ENCODE data around the gene ACVRL1.
A peak's percentile ranks its signal among the peaks of the same experiment; 100 is the strongest.

The ACVRL1 gene

DNA sequence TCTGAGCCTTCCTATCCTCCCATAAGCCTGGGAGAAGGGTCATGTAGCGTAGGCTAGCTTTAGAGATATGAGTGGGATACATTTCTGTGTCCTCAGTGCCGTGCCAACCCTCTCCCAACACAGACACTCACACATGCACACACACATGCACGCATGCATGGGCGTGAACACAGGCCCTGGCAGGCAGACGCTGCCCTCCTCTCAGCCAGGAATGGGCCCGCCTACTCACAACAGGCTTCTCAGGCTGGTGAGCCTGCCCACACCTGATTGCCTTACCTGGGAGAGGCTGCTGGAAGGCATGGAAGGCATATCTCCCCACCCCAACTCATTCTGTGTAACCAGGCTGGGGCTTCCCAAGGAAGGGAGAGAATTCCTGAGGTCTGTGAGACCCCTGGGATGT, 31.4 kb downstream of the ACVRL1 start:
- TF ChIP-seq, protein P1, sequence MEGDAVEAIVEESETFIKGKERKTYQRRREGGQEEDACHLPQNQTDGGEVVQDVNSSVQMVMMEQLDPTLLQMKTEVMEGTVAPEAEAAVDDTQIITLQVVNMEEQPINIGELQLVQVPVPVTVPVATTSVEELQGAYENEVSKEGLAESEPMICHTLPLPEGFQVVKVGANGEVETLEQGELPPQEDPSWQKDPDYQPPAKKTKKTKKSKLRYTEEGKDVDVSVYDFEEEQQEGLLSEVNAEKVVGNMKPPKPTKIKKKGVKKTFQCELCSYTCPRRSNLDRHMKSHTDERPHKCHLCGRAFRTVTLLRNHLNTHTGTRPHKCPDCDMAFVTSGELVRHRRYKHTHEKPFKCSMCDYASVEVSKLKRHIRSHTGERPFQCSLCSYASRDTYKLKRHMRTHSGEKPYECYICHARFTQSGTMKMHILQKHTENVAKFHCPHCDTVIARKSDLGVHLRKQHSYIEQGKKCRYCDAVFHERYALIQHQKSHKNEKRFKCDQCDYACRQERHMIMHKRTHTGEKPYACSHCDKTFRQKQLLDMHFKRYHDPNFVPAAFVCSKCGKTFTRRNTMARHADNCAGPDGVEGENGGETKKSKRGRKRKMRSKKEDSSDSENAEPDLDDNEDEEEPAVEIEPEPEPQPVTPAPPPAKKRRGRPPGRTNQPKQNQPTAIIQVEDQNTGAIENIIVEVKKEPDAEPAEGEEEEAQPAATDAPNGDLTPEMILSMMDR (conservative IDR thresholded peaks at IDR 0.05; ENCODE audit: low read length) = no peak
- DNase-seq (ENCODE audit: low read depth) = no peak
- H3K4me3 ChIP-seq (ENCODE audit: low read length) = no peak overlapping the region

DNA sequence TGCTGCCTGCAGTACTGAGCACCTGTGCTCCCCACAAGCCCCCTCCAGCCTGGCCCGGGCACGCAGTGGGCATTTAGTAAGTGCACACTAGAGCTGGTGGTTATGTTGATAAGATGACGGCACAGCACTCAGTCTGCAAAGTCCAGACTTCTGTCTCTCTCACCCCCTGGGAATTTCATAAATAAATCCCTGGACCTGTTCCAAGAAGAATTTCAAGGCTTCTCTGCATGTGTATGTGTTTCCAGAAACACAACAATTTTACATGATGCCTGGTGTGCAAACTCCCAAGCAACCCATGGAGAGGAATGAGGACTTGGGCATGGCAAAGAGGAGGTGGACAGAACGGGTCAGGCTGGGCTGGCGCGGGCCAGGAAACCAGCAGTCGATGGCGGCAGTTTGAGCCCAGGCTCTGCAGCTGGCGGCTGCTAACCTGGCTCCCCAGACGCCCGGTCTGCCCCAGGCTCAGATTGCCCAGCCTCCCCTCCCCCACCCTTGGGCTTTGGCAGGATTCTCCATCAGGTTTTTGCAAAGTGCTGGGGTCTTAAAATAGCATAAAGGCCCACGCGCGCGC, 33.8 kb downstream of the ACVRL1 start:
- TF ChIP-seq, protein P1 (conservative IDR thresholded peaks at IDR 0.05; ENCODE audit: low read length) = no peak
- no peak overlapping the region for H3K4me3 ChIP-seq (ENCODE audit: low read length)
- DNase-seq (ENCODE audit: low read depth) = peak; percentile 13

DNA sequence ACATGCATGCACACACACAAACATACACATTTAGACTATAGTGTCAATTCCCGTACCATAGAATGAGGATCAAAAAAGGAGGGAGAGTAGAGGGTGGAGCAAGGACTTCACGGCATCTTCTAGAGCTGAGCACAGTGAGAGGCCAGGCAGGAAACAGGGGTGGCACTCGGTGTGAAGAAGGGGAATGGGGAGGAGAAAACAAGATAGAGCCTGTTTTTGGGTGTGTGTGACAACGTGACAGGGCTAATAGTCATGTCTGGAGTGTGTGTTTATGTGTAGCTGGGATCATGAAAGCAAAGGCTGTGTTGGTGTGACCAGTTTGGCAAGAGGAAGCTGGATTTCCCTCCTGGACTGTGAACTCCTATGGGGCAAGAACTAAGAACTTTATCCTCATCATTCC, 34.3 kb downstream of the ACVRL1 start:
- DNase-seq (ENCODE audit: low read depth) = no peak
- TF ChIP-seq, protein P1 (conservative IDR thresholded peaks at IDR 0.05; ENCODE audit: low read length) = no peak
- H3K4me3 ChIP-seq (ENCODE audit: low read length) = no peak overlapping the region

- no peak for DNase-seq (ENCODE audit: low read depth)
- no peak overlapping the region for H3K4me3 ChIP-seq (ENCODE audit: low read length)
- TF ChIP-seq, protein P1 (conservative IDR thresholded peaks at IDR 0.05; ENCODE audit: low read length) = no peak
Measured at GRCh38 chr12:51942056-51942455, 34.8 kb downstream of the ACVRL1 start.

DNA sequence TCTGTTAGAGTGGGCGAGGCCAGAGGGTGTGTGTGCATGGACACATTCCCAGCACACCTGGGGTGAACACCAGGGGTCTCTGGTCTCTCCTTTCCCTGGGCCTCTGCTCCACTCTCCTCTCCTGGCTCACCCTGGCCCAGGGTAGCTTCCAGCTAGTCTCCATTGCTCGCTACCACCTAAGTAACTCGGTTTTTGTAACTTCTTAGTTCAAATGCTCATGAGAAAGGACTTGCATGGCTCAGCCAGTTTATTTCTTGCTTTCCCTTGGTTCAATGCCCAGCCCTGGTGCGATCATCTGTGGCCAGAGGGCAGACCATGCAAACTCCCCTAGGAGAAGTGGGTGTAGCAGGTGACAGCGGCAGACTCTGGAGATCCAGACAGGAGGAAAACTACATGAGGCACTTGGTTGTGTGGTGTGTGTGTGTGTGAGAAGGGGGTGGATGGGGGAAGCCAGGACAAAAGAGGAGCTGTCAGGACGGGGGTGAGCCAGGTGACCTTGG, 35.2 kb downstream of the ACVRL1 start:
- TF ChIP-seq, protein P1 (conservative IDR thresholded peaks at IDR 0.05; ENCODE audit: low read length) = no peak
- DNase-seq (ENCODE audit: low read depth) = no peak

GRCh38 chr12:51943346-51943745, 36.0 kb downstream of the ACVRL1 start:
- no peak for DNase-seq (ENCODE audit: low read depth)
- no peak overlapping the region for H3K4me3 ChIP-seq (ENCODE audit: low read length)
- TF ChIP-seq, protein P1 (conservative IDR thresholded peaks at IDR 0.05; ENCODE audit: low read length) = no peak

More for the DNA sequence above, 35.2 kb downstream of the ACVRL1 start:
- no peak overlapping the region for H3K4me3 ChIP-seq (ENCODE audit: low read length)

DNA sequence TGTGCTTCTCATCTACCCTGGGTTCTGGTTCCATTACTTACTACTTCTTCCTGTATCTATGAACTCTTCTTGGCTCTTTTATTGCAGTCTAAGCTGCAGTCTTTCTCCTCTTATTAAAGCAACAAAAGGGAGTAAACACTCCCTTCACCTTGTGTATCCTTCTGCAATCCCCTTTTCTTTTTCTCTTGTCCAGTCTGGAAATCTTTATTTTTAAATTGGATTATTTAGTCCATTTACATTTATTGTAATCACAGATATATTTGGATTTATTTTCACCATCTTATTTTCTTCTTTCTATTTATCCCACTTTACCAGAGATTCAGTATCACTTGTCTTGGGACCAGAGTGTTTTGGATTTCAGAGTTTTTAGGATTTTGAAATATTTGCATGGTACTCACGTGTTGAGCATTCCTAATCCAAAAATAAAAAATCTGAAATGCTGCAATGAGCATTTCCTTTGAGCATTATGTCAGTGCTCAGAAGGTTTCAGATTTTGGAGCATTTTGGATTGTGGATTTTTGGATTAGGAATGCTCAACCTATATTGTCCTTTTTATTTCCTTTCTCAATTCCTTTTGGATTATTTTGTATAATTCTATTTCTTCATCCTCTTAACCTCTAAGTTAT, 37.4 kb downstream of the ACVRL1 start:
- TF ChIP-seq, protein P1 (conservative IDR thresholded peaks at IDR 0.05; ENCODE audit: low read length) = no peak
- no peak for DNase-seq (ENCODE audit: low read depth)
- no peak overlapping the region for H3K4me3 ChIP-seq (ENCODE audit: low read length)
